SK-N-MC (cell line): Measurements from ENCODE around the gene FAM76B.

Experiments used
- EZH2 ChIP-seq: fragments of 200-600 bp; sonication (generic); IDR thresholded peaks from one replicate; pipeline ENCODE4 v1.6.1; 2017; ENCODE audit warnings: antibody characterized with exemption
- POLR2AphosphoS5 ChIP-seq: IDR thresholded peaks from 2 replicates; pipeline ENCODE4 v1.6.1; 2012; ENCODE audit warnings: mild to moderate bottlenecking, low read depth, low read length, borderline replicate concordance

GRCh38 chr11:95723361-95723942 is 66.1 kb downstream of the FAM76B start:
- no peak for TF ChIP-seq EZH2
- no peak for TF ChIP-seq POLR2AphosphoS5
